HG03159 (cell line): ENCODE results near the gene RASIP1.
"Not testable (repeated sequence)": the region's sequence is repeated elsewhere in the genome, so short reads cannot be mapped to it uniquely, and the experiment has no call there.

Experiments used
- ATAC-seq: cut with Tn5 transposase; IDR thresholded peaks from one replicate; pipeline ENCODE4 v1.9.1; 2021; ENCODE audit warnings: mild to moderate bottlenecking, moderate library complexity; ENCODE audit not compliant: unreplicated experiment

The RASIP1 gene, protein sequence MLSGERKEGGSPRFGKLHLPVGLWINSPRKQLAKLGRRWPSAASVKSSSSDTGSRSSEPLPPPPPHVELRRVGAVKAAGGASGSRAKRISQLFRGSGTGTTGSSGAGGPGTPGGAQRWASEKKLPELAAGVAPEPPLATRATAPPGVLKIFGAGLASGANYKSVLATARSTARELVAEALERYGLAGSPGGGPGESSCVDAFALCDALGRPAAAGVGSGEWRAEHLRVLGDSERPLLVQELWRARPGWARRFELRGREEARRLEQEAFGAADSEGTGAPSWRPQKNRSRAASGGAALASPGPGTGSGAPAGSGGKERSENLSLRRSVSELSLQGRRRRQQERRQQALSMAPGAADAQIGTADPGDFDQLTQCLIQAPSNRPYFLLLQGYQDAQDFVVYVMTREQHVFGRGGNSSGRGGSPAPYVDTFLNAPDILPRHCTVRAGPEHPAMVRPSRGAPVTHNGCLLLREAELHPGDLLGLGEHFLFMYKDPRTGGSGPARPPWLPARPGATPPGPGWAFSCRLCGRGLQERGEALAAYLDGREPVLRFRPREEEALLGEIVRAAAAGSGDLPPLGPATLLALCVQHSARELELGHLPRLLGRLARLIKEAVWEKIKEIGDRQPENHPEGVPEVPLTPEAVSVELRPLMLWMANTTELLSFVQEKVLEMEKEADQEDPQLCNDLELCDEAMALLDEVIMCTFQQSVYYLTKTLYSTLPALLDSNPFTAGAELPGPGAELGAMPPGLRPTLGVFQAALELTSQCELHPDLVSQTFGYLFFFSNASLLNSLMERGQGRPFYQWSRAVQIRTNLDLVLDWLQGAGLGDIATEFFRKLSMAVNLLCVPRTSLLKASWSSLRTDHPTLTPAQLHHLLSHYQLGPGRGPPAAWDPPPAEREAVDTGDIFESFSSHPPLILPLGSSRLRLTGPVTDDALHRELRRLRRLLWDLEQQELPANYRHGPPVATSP

DNA sequence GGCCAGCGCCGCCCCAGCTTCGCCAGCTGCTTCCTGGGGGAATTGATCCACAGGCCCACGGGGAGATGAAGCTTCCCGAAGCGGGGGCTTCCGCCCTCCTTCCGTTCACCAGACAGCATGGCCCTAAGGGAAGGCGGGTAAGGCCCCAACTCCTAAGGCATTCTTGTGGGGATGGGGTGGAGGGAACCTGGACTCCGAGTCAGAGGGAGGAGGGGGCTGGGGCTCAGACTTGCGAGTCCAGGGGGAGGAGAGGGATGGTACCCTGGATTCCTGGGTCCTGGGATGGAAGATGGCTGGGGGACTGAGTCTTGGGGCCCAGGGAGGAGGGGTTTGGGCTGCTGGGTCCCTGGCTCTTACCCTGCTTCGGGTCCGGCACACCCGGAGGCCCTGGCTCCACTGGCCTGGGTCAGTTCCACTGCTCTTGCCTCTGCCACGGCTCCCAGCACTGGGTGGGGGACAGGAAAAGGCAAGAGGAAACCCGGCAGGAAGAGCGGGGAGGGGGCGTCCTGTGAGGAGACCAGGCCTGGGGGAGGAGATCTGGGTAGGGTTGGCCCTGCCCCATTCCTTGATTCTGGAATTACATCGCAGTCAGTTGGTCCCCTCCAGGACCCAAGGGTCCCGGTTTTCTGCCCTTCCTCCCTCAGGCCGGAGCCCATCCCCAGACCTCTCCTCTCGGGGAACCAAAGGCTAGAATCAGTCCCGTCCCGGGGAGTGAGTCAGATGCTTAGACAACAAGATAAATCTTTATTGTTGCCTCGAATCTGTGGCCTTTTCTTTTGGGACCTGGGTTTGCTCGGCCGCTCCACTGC lies at the start of gene RASIP1:
RASIP1 (minus strand) TSS at position 447 of the 809 bp plus-strand sequence; CDS start at position 119, 328 bp downstream.
- no peak for ATAC-seq

DNA sequence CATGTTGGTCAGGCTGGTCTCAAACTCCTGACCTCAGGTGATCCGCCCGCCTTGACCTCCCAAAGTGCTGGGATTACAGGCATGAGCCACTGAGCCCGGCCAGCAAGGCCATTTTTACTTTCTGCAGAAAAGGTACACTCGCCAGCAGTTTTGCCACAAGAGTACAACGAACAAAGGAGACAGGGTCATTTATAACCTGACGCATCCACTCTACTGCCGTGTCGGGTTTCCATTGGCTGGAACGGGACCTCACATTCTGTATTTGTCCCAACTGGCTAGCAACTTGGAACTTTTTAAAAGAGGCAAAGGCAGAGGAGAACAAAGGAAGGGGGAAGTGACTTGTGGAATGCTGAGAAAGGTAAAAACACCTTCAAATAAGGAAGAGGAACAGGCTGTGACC lies 46.9 kb upstream of the RASIP1 start:
- ATAC-seq: not testable (repeated sequence)

DNA sequence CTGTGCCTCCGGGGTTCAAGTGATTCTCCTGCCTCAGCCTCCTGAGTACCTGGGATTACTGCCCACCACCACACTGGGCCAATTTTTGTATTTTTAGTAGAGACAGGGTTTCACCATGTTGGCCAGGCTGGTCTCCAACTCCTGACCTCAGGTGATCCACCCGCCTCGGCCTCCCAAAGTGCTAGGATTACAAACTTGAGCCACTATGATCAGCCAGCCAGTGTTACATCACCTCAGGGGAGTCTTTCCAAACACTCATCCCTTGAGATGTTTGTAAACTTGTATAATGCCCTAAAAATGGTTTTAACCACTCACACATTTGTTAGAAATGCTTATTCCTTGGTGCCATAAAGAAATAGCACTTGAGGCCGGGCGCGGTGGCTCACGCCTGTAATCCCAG lies 46.0 kb upstream of the RASIP1 start:
- ATAC-seq: not testable (repeated sequence)

DNA sequence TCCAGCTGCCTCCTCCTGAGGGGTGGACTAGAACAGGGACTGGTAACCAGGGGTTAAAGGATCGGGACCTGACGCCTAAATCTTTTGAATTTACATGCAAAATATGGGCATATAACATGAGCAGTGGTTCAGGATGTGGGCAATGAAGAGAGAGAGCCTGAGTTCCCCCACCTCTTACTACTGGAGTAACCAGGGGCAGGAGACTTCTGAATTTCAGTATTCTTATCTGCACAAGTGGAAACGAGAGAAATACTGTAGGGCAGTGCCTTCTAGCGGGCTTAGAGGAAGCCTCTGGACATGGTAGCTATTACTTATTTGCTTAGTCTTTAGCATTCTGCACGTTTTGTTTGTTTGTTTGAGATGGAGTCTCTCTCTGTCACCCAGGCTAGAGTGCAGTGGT lies 44.1 kb upstream of the RASIP1 start:
- ATAC-seq: no peak

DNA sequence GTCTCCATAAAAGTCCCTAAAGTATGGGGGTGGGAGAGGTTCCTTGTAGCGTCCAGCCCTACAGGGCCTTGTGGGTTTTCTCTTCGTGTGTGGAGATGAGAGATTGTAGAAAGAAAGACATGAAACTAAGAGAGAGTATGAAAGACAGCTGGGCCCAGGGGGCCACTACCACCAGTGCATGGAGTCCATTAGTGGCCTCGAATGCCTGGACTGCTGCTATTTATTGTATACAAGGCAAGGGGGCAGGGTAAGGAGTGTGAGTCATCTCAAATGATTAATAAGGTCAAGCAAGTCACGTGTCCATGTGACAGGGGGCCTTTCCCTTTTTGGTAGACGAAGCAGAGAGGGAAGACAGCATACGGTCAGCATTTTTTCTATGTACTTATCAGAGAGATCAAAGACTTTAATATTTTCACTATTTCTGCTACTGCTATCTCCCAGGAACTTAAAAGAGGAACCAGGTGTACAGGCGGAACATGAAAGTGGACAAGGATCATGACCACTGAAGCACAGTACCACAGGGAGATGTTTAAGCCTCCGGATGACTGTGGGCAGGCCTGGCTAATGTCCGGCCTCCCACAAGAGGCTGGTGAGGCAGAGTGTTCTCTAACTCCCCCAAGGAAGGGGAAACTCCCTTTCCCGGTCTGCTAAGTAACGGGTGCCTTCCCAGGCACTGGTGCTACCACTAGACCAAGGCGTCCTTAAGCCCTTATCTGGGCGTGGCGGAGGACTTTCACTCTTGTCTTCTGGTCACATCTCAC lies 40.4 kb upstream of the RASIP1 start:
- ATAC-seq: no peak

DNA sequence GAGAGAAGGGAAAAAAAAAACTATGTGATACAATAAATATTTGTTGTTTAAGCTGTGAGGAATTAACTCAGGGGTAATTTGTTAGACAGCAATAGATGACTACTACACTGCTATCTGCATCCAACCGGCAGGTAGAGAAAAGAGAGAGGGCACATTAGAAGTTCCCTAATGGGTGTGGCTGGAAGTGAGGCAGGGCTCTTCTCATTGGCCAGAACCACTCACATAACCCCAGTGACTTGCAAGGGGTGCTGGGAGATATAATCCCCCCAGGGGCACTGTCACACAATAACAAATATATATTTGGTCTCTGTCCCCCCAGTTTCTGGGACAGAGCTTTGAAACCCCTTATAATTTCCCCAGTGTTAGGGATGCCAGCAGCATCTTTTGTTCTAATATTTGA lies 39.2 kb upstream of the RASIP1 start:
- no peak for ATAC-seq

DNA sequence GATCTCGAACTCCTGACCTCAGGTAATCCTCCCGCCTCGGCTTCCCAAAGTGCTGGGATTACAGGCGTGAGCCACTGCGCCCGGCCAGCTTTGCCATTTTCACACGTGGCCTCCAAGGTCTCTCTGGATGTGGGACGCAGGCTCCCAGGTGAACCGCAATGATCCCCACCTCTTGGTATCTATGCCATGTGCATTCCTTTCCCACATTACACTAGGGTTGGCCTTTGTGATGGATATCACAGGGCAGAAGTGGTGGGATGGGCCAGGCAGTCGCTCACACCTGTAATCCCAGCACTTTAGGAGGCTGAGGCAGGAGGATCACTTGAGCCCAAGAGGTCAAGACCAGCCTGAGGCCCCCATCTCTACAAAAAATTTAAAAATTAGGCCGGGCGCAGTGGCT lies 37.3 kb upstream of the RASIP1 start:
- ATAC-seq: no peak

DNA sequence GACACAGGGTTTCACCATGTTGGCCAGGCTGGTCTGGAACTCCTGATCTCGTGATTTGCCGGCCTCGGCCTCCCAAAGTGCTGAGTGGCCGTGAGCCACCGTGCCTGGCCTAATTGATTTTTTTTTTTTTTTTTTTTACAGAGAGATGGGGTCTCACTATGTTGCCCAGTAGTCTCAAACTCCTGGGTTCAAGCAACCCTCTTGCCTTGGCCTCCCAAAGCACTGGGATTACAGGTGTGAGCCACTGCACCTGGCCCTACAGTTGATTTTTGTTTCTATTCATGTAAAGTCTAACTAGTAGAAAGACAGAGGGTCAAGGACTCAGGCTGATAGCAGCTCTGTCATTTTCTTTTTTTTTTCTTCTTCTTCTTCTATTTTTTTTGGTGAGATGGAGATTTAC lies 36.7 kb upstream of the RASIP1 start:
- ATAC-seq: no peak

DNA sequence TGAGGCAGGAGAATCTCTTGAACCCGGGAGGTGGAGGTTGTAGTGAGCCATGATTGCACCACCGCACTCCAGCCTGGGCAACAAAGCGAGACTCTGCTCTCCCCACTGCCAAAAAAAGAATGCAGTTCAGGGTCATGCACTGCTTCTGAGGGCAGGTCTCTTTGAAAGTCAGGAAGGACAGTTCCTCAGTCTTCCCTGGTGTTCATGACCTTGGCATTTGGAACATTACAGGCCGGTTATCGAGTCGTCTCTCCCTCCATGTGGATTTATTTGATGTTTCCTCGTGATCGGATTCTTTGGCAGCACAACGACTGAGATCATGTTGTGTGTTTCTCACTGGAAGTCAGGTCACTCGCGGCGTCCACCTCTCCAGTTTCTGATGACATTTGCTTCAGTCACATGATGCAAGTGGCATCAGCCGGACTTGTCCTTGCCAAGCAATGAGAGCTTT lies 32.1 kb upstream of the RASIP1 start:
- ATAC-seq: no peak

DNA sequence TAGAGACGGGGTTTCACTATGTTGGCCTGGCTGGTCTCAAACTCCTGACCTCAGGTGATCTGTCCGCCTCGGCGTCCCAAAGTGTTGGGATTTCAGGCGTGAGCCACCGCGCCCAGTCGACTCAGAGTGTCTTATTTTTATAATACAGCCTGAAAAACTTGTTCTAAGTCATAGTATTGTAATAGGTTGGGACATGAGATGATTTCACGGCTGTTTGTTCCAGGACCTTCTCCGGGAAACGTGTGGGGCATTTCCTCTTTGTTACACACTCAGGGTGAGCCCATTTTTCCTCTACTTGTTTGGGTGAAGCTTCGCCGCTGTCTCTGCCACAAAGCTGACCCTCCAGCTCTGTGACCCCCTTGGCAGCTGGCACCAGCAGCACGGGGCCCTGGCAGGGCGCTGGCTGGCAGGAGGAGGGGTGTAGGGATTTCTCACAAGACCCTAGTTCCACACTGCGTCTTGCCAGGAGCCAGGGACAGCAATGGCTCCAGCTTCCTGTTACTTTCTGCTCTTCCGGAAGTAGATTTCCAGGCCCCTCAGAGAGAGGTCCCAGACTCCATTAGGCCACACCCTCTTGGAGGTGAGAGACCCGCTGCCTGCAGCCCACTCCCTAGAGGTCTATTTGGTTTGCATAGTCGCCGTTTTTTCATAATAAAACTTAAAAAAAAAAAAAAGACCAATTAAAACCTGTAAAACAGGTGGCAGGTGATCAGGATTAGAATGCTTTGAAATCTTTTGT lies 30.5 kb upstream of the RASIP1 start:
- ATAC-seq: no peak

DNA sequence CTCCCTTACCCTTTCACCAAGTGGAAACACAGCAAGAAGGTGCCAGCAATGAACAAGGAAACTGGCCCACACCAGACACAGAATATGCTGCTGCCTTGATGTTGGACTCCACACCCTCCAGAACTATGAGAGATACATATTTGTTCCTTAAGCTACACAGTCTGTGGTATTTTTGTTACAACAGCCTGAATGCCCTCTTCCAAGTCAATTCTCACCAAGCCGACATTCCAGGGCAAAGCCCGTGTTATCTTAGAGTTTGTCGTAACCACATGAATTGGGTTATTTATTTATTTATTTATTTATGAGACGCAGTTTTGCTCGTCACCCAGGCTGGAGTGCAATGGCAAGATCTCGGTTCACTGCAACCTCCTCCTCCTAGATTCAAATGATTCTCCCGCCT lies 29.9 kb upstream of the RASIP1 start:
- no peak for ATAC-seq

DNA sequence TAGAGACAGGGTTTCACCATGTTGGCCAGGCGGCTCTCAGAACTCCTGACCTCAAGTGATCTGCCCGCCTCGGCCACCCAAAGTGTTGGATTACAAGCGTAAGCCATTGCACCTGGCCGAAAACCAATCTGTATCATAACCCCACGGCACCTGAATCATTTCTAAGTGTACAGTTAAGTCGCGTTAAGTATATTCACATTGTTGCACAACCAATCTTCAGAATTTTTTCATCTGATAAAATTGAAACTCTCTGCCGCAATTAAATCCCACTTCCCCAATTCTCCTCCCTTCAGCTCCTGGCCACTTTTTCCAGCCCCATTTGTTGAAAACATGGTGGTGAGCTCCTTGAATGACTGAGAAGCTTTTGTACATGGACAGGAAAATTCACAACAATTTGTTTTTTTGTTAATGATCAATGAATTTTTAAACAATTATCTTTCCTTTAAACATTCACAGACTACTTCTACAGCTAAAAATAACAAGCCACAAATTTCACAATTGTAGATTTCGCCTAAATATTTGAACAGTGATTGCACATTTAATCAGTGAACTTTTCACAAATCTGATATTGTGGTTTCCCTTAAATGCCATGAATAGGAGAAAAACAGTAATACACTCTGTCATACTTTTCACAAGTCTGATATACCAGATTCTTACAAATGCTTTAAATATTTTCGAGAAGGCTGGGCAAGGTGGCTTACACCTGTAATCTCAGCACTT lies 28.7 kb upstream of the RASIP1 start:
- no peak for ATAC-seq

DNA sequence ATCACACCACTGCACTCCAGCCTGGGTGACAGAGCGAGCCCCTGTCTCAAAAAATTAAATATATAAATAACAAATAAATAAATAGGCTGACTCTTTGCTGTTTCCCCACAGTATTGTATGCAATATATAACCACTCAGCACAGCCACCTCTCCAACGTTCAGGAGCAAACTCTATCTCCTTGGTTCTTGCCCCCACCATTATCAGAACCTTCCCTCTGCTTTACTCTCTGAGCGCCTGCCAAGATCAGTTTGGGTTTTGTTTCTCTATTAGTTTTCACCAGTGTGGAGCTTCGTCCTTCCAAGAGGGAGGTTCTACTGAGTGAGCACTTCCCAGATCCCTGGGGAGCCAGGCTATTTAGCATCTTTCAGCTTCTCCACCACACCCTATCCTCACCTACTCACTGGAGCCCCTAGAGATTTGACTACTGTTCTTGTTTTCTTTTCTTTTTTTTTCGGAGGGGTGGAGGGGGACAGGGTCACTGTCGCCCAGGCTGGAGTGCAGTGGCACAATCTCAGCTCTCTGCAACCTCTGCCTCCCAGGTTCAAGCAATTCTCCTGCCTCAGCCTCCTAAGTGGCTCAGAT lies 27.9 kb upstream of the RASIP1 start:
- not testable (repeated sequence) for ATAC-seq

DNA sequence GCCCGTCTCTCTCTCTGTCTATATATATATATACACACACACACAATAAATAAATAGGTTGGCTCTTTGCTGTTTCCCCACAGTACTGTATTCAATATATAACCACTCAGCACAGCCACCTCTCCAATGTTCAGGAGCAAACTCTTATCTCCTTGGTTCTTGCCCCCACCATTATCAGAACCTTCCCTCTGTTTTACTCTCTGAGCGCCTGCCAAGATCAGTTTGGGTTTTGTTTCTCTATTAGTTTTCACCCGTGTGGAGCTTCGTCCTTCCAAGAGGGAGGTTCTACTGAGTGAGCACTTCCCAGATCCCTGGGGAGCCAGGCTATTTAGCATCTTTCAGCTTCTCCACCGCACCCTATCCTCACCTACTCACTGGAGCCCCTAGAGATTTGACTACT lies 25.4 kb upstream of the RASIP1 start:
- ATAC-seq: not testable (repeated sequence)

DNA sequence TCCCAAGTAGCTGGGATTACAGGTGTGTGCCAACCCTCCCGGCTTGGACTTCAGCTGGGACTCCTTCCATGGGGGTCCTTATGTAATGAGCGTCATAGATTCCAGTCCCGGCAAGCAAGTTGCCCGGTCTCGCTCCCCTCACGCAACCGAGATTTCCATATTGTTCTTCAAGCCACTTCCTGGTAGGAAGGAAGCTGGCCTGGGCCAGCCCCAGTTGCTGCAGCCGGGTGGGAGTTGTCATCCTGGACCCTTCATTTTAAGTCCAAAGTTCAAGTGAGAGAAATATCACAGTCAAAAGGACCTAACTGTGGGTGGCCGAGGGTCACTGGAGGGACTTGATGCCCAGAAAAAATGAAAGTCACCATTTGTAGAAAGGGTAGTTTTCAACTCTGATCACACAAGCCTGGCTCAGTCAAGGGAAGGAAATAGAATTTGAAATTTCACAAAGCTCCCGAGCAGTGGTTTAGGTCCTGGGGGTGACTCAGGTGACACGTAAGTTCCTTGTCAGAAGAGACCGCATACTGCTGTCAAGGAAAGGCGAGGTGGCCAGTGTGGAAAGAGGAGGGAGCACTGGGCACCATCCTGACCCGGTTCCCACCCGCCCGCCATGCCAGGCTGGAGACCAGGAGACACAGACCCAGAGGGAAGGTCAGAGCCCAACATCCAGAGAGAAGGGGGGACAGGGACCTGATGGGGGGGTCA lies 20.2 kb upstream of the RASIP1 start:
- ATAC-seq: no peak

DNA sequence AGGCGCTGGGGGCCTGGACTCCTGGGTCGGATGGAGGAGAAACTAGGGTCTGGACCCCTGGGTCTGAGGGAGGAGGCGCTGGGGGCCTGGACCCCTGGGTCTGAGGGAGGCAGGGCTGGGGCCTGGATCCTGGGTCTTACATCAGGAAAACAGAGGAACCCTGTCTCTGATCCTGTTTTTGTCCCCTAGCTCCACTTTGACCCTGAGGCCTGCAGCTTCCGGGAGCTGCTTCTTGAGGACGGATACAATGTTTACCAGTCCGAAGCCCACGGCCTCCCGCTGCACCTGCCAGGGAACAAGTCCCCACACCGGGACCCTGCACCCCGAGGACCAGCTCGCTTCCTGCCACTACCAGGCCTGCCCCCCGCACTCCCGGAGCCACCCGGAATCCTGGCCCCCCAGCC lies 17.3 kb upstream of the RASIP1 start:
- no peak for ATAC-seq

DNA sequence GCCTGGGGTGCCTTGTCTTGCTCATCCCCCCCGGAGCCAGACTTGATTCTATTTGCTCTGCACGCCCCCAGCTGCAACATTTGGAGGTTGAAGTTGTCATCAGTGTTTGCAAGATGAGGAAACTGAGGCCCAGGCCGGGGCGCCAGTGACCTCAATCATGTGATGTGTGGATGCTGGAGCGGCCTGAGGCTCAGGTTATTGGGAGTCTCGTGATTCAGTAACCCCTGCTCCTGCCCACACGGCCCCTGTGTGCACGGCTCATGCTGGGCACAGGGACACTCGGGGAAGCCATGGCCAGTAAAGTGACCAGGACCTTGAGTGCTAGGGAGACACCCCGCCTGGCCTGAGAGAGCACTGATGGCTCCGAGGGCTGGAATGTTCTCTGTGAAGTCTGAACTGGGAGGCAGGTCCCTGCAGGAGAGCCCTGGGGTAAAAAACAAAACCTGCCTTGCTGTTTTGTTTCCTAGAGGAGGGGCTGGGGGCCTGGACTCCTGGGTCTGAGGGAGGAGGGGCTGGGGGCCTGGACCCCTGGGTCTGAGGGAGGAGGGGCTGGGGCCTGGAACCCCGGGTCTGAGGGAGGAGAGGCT lies 16.8 kb upstream of the RASIP1 start:
- no peak for ATAC-seq
